HEK293 (cell line): ENCODE results near the gene NSDHL.

Source experiments
- CTCF ChIA-PET: fragments of 350-600 bp; formaldehyde crosslinking; extraction: SDS; loops from one replicate; lab custom pipeline; 2021; ENCODE audit warnings: antibody characterized with exemption; lab: Yijun Ruan, JAX
- POLR2A ChIA-PET: fragments of 300-600 bp; formaldehyde crosslinking; extraction: SDS; loops from one replicate; lab custom pipeline; 2020; ENCODE audit warnings: antibody characterized with exemption, inconsistent platforms; lab: Yijun Ruan, JAX
- H3K27ac ChIP-seq: fragments of 200-500 bp; sonication (Bioruptor generic); 2 replicates; pipeline ENCODE4 v1.5.1; 2014; ENCODE audit warnings: low read depth, low read length, control low read depth, inconsistent platforms; ENCODE audit errors: extremely low read depth
- H3K36me3 ChIP-seq, 2 experiments: fragments of 200-500 bp in 1 of 2; sonication (Bioruptor generic) in 1 of 2; 1 replicate in 1 of 2; 2 replicates in 1 of 2; pipeline ENCODE4 v1.5.1; 2014 to 2017; ENCODE audit warnings: inconsistent platforms in 2 of 2, low read length in 2 of 2; ENCODE audit not compliant: control insufficient read depth in 2 of 2, insufficient read depth in 1 of 2
- H3K4me1 ChIP-seq: fragments of 200-500 bp; sonication (Bioruptor generic); 2 replicates; pipeline ENCODE4 v1.5.1; 2014; ENCODE audit warnings: mild to moderate bottlenecking, low read length, inconsistent platforms; ENCODE audit not compliant: control insufficient read depth, insufficient read depth
- H3K4me3 ChIP-seq: 2 replicates; pipeline ENCODE4 v1.5.1; 2011; ENCODE audit warnings: low read depth, mild to moderate bottlenecking, control low read depth, low read length, moderate library complexity
- H3K9me3 ChIP-seq: fragments of 200-500 bp; sonication (Bioruptor generic); 2 replicates; pipeline ENCODE4 v1.5.1; 2014; ENCODE audit warnings: low read depth, low read length, inconsistent platforms; ENCODE audit not compliant: control insufficient read depth, insufficient read depth
- AEBP2 ChIP-seq: fragments of 450-650 bp; formaldehyde crosslinking; IDR thresholded peaks from 2 replicates; pipeline ENCODE4 v1.5.1; 2016; ENCODE audit warnings: missing biosample characterization, missing genetic modification characterization, borderline replicate concordance
- ATF2 ChIP-seq: fragments of 450-650 bp; formaldehyde crosslinking; IDR thresholded peaks from 2 replicates; pipeline ENCODE4 v1.5.1; 2016; ENCODE audit warnings: missing biosample characterization, missing genetic modification characterization, low read depth
- GLI2 ChIP-seq: fragments of 450-650 bp; formaldehyde crosslinking; IDR thresholded peaks from 2 replicates; pipeline ENCODE4; 2017; ENCODE audit warnings: missing biosample characterization, missing genetic modification characterization, low read depth, borderline replicate concordance
- INSM2 ChIP-seq: fragments of 450-650 bp; formaldehyde crosslinking; IDR thresholded peaks from 2 replicates; pipeline ENCODE4 v1.5.1; 2016; ENCODE audit warnings: missing biosample characterization, missing genetic modification characterization
- KLF1 ChIP-seq: fragments of 450-650 bp; formaldehyde crosslinking; IDR thresholded peaks from 2 replicates; pipeline ENCODE4 v1.5.1; 2016; ENCODE audit warnings: missing biosample characterization, missing genetic modification characterization
- PRDM2 ChIP-seq: fragments of 450-650 bp; formaldehyde crosslinking; IDR thresholded peaks from 2 replicates; pipeline ENCODE4 v1.5.1; 2016; ENCODE audit warnings: missing biosample characterization, missing genetic modification characterization, borderline replicate concordance
- SP2 ChIP-seq: fragments of 450-650 bp; formaldehyde crosslinking; IDR thresholded peaks from 2 replicates; pipeline ENCODE4 v1.5.1; 2016; ENCODE audit warnings: missing biosample characterization, missing genetic modification characterization
- ZNF174 ChIP-seq: fragments of 450-650 bp; formaldehyde crosslinking; IDR thresholded peaks from 2 replicates; pipeline ENCODE4 v1.5.0; 2017; ENCODE audit warnings: missing biosample characterization, mild to moderate bottlenecking, missing genetic modification characterization
- ZNF423 ChIP-seq: fragments of 450-650 bp; formaldehyde crosslinking; IDR thresholded peaks from 2 replicates; pipeline ENCODE4 v1.5.1; 2016; ENCODE audit warnings: missing biosample characterization, missing genetic modification characterization
- ZNF514 ChIP-seq: fragments of 450-650 bp; formaldehyde crosslinking; IDR thresholded peaks from 2 replicates; pipeline ENCODE4 v1.5.1; 2016; ENCODE audit warnings: missing biosample characterization, missing genetic modification characterization
- ZNF561 ChIP-seq: fragments of 450-650 bp; IDR thresholded peaks from 2 replicates; pipeline ENCODE4 v1.5.1; 2018; ENCODE audit warnings: missing biosample characterization, missing genetic modification characterization, borderline replicate concordance
- ZNF580 ChIP-seq: fragments of 450-650 bp; formaldehyde crosslinking; IDR thresholded peaks from 2 replicates; pipeline ENCODE4 v1.5.1; 2016; ENCODE audit warnings: missing biosample characterization, missing genetic modification characterization

Gene NSDHL

GRCh38 chrX:152897222-152898131 is 66.6 kb downstream of the NSDHL start, which contains the start of gene ZNF185:
Gene ZNF185 (plus strand): TSS chrX:152898067. CDS start chrX:152914490, 16,423 bp downstream.
- H3K4me1 ChIP-seq, result no peaks in the 10 kb centered on the region
- peak within 1 kb of the TSS; percentile 30 for H3K4me3 ChIP-seq
- H3K9me3 ChIP-seq, result no peaks in the 10 kb centered on the region
- no peaks in the 10 kb centered on the region for H3K36me3 ChIP-seq
- CTCF ChIA-PET, result interaction anchor here (0.6 kb wide), 1 partner anchor 766 kb away, joined by 3 read pairs; no protein-coding TSS in a partner anchor
- POLR2A ChIA-PET, result interaction anchor here (0.6 to 1.1 kb wide), 2 partner anchors 13 to 44 kb away, joined by 3 read pairs; no protein-coding TSS in a partner anchor
- no peak within 1 kb of the TSS for H3K27ac ChIP-seq
- TF ChIP-seq GLI2 (tag by site-specific recombination) (no peak), SP2 (tag by site-specific recombination) (peak; percentile 32; the same call in 1 of the 2 replicates), INSM2 (tag by site-specific recombination) (no peak), PRDM2 (no peak), KLF1 (tag by site-specific recombination) (peak; percentile 50; the same call in 1 of the 2 replicates), ZNF561 (tag by site-specific recombination) (0 out of 2 replicates have a peak, but pooled peaks have one; percentile 23), ZNF514 (no peak), ZNF580 (no peak), ZNF423 (tag by site-specific recombination) (no peak), AEBP2 (tag by site-specific recombination) (no peak), ZNF174 (tag by site-specific recombination) (no peak), ATF2 (no peak)
